ENCODE data around the gene TSPYL4.

DNA sequence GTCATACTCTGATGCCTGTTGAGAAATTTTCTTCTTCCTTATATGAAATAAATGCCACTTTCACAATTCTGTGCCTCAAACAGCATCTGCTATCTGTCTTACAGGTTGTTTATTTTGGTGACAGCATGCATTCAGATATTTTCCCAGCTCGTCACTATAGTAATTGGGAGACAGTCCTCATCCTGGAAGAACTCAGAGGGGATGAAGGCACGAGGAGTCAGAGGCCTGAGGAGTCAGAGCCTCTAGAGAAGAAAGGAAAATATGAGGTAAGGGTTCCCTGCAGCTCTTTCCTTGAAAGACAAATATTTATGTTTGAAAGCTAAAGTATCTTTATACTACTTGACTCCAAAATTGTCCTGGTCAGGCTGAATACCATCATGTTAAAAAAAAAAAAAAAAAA, 15.8 kb downstream of the TSPYL4 start:
- no peak for TF ChIP-seq CTCF (conservative IDR thresholded peaks at IDR 0.05)
- no peak for TF ChIP-seq ZFX (IDR thresholded peaks at IDR 0.05)
